NCI-H748 (cell line): Measurements from ENCODE around the gene CWC25.

Source experiments
- DNase-seq: peaks from one replicate; lab custom pipeline; 2025; ENCODE audit not compliant: unreplicated experiment; lab: John Stamatoyannopoulos, UW

CWC25 gene

DNA sequence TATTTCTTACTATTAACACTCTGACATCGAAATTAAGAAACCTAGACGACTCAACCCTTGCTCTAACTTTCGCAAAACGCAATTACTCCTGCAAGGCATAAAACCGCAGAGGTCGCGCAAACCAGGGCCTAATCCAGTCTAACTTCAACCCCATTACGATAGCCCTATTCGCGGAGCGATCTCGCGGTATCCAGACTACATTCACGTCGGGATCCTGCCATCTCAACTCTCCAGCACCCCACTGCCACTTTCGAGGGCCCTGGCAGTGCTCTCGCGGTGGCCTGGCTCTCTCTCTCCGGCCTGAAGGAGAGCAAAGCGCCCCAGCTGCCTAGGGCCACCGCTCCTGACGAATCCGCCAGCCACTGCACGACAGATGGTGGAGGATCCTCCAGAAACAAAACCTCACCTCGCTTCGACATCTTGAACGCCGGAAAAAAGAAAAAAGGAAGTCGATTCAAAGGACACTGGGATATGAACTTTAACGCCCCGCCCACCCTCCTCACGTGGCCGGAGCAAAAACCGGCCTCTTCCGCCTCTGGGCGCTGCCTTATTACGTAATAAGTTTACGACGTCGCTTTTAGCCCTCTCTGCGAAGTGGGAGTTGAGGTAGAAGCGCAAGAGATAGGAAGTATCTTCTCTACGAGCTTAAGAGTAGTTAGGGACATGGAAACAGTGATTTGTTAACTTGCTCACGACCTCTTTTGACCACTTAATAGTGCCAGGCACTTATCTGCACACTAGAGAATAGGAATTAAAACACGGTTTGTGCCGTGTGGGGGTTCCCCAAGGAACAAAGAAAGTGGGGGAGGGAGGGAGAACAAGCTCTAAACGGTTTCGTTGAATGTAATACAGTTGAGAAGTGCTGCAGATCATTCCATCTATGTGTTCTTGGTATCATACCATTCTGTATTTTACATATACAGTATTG is 28.4 kb upstream of the CWC25 start, which contains the start of gene RPL23:
Gene RPL23 (minus strand): TSS at position 430 of the 928 bp plus-strand sequence. CDS start 11 bp downstream, at position 419.
- peak; percentile 99 for DNase-seq

DNA sequence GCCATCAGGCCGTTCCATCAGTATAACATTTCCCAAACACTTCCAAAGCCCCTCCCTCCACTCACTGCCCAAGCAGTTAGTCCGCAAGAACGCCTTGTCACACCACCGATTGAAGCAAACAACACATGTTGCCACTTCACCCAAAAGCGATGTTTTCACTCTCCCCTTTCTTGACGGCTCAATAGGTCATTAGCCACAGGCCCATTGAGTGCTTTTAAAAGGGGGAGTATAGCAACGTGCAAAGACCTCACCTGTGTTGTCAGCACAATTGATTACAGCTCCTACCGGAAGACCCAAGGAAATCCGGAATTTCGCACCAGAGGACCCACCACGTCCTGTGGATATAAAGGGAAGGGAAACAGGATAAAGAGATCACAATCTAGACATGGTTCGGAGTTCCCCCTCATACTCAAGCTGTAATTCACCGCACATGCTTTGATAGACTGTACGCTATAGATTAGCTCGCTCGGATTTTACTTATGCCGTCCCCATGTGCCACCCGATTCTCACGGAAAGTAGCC is 27.7 kb upstream of the CWC25 start:
- DNase-seq = peak; percentile 42

DNA sequence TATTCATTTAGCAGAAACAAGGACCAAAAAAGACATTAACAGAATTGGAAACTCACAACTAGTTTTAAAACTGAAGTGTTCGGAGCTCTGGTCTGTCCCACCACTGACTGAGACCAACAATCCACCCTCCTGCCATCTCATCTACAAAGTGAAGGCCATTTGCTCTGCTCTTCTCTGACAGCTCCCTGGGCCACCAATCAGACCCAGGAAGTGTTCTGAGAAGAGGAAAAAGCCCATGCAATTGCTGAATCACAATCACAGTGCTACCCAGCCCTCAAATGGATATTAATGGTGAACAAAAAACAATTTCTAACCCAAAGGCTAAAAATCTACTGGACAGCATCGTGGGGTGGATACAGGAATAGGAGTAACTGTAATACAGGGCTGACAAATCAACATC is 26.3 kb upstream of the CWC25 start:
- DNase-seq = no peak

DNA sequence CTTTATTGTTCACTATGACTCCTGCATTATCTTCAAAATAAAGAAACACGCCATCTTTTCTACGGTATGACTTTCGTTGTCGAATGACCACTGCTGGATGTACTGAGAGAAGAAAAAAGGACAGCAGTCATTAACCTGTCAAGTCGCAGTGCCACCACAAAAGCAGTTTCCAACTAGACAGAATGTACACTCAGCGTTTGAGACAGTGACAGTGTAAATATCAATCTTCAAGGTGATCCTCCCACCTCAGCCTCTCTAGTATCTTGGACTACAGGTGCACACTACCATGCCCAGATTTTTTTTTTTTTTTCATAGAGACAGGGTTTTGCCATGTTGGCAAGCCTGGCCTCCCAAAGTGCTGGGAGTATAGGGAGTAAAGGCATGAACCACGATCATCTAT is 25.3 kb upstream of the CWC25 start:
- DNase-seq = no peak

- no peak for DNase-seq
These were observed 24.0 kb upstream of the CWC25 start for GRCh38 chr17:38848939-38849605.

DNA sequence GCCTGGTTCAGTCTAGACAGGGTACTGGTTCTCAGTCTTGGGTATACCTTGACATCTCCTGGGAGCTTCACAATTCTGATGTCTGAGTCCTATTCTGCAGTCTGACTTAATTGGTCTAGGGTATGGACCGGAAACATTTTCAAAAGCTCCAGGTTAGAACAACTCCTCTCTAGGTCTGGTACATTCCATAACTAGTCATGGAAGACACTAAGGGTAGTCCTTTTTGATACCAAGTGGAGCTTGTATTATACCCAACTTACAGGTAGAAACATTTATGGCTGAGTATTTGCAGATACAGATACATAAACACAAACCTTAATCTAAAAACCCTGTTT is 23.4 kb upstream of the CWC25 start:
- no peak for DNase-seq

DNA sequence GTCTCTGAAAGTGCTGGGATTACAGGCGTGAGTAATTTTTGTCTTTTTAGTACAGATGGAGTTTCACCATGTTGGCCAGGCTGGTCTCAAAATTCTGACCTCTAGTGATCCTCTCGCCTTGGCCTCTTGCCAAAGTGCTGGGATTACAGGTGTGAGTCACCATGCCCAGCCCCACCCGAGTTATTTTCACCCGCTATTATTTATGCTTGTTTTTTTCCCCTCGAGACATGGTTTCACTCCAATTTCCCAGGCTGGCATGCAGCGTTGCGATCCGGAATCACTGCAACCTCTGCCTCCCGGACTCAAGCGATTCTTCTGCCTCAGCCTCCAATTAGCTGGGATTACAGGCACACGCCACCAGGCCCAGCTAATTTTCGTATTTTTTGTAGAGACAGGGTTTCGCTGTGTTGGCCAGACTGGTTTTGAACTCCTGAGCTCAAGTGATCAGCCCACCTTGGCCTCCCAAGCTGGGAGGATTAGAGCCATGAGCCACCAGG is 19.2 kb upstream of the CWC25 start:
- DNase-seq = peak; percentile 65

- no peak for DNase-seq
These were observed 684 bp upstream of the CWC25 start for GRCh38 chr17:38825762-38826247.

DNA sequence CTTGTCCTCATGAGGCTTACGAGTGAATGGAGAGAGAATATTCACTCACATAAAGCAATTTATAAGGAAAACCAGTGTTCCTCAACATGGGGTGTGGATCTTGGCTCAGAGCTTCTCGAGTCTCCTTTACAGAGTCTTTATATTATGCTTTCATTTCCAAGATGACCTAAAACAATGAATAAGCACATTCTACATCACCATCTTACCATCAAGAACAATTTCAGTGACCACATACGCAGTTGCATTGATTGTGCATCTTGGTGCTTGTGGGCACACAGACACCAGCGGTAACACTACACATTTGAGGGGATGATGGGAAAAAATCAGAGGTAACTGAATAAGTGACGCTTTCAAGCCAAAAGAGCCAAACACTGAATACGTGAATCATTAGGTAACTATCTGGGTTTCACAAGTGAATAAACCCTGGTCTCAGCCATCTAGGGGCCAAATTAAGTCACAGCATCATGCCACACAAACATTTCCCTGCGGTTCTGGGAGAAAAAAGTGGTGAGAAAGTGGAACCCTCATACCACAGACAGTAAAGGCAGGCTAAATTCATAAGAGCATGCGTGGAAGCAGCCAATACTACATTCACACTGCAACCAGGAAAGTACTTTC is 9.4 kb downstream of the CWC25 start:
- DNase-seq = no peak

- DNase-seq = no peak
These were observed 15.3 kb downstream of the CWC25 start for GRCh38 chr17:38809828-38810227.

- peak; percentile 33 for DNase-seq
These were observed 24.8 kb downstream of the CWC25 start for GRCh38 chr17:38800237-38800760.

- peak; percentile 99 for DNase-seq
These were observed 25.5 kb downstream of the CWC25 start, which contains the start of gene PIP4K2B for GRCh38 chr17:38799501-38800236. Gene PIP4K2B (minus strand): TSS chr17:38799556. CDS start chr17:38799424, 132 bp downstream.

- DNase-seq = peak; percentile 62
These were observed 26.3 kb downstream of the CWC25 start for GRCh38 chr17:38798614-38799500.

- DNase-seq = no peak
These were observed 27.3 kb downstream of the CWC25 start for GRCh38 chr17:38797828-38798227.

DNA sequence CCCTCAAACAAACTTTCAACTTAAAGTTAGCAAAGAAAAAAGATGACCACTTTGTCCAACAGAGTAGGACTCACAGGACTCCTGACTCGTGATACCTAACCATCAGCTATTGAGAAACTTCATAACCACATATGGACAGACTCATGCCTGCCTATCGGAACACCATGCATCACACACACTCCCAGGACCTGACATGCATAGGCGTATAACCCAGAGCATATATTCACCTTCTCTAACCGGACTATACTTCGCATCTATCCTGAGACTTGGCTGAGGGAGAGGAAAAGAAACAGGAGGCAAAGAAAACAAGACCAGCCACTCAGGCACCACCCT is 28.0 kb downstream of the CWC25 start:
- no peak for DNase-seq

GRCh38 chr17:38796451-38797157 is 28.5 kb downstream of the CWC25 start:
- DNase-seq = no peak

- DNase-seq = no peak
These were observed 30.9 kb downstream of the CWC25 start for GRCh38 chr17:38794221-38794620.

DNA sequence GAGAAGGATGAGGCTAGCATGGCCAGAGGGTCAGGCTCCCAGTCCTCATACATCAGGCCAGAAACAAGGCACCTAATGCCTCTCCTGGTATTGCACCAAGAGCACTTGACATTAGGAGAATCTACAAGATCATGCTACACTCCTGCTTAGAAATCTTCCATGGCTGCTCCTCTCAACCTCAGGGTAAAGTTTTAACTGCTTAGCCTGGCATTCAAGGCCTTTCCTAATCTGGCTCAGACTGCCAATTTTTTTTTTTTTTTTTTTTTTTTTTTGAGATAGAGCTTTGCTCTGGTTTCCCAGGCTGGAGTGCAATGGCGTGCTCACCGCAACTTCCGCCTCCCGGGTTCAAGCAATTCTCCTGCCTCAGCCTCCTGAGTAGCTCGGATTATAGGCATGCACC is 34.0 kb downstream of the CWC25 start:
- DNase-seq = no peak
